Endothelial cell of umbilical vein (primary cell): ENCODE measurements around the gene DIP2C. TPM values are rescaled to one million over a fixed set of nuclear protein-coding genes. Genes with fewer than 3 reads are reported as not detected.

Source experiments
- BruUV-seq: library from RNA; stranded (reverse); fragments of 400-500 nt; replicated peaks from 2 replicates; lab custom pipeline; 2021; lab: Mats Ljungman, UMichigan
- CTCF ChIA-PET: fragments of 300-600, 350-600 bp; sonication (Branson Sonifier 250); formaldehyde crosslinking; loops from one replicate; lab custom pipeline; 2021; ENCODE audit warnings: antibody characterized with exemption, inconsistent platforms; lab: Charles Lee
- POLR2A ChIA-PET: fragments of 300-600, 350-600 bp; sonication (Branson Sonifier 250); formaldehyde crosslinking; loops from one replicate; lab custom pipeline; 2021; ENCODE audit warnings: antibody characterized with exemption, inconsistent platforms; lab: Charles Lee
- DNase-seq: peaks from one replicate; pipeline ENCODE4 v3.0.0-alpha.2; 2011; ENCODE audit warnings: low read depth, low spot score
- FAIRE-seq: peaks from 2 replicates; lab custom pipeline; 2011; peaks lifted over from hg19 to GRCh38; lab: Jason Lieb, UNC
- H2AFZ ChIP-seq: 2 replicates; pipeline ENCODE4 v1.6.0; 2012; ENCODE audit warnings: low read depth, low read length, control low read depth, inconsistent platforms
- H3K27ac ChIP-seq: 2 replicates; pipeline ENCODE4 v1.5.1; 2011; ENCODE audit warnings: low read depth, mild to moderate bottlenecking, control low read depth, low read length, moderate library complexity; ENCODE audit not compliant: insufficient read depth
- H3K27me3 ChIP-seq, 2 experiments: 2 replicates each; pipeline versions ENCODE4 v1.6.0 to v1.6.1; 2011; ENCODE audit warnings: low read length in 2 of 2, mixed read lengths in 1 of 2; ENCODE audit not compliant: control insufficient read depth in 2 of 2, insufficient read depth in 2 of 2
- H3K36me3 ChIP-seq, 2 experiments: 2 replicates in 1 of 2; 3 replicates in 1 of 2; pipeline ENCODE4 v1.5.1; 2011; ENCODE audit warnings: low read length in 2 of 2, mild to moderate bottlenecking in 1 of 2, moderate library complexity in 1 of 2; ENCODE audit not compliant: control insufficient read depth in 2 of 2, insufficient read depth in 2 of 2; ENCODE audit errors: extremely low read depth in 1 of 2
- H3K4me1 ChIP-seq: 3 replicates; pipeline ENCODE4 v1.5.1; 2011; ENCODE audit warnings: mild to moderate bottlenecking, low read length; ENCODE audit not compliant: control insufficient read depth, insufficient read depth; ENCODE audit errors: extremely low read depth
- H3K4me2 ChIP-seq: 2 replicates; pipeline ENCODE4 v1.6.1; 2011; ENCODE audit warnings: low read length, control low read depth, mixed read lengths; ENCODE audit not compliant: insufficient read depth
- H3K4me3 ChIP-seq, 3 experiments: fragments of 200-600 bp in 1 of 3; sonication (generic), shearing (Covaris generic) in 1 of 3; replicated peaks in 1 of 3; 2 replicates each; pipeline ENCODE4 v1.5.1; 2011 to 2016; ENCODE audit warnings: control low read depth in 3 of 3, low read length in 3 of 3, mild to moderate bottlenecking in 2 of 3, inconsistent platforms in 1 of 3, low read depth in 1 of 3, moderate library complexity in 1 of 3; ENCODE audit not compliant: insufficient read depth in 1 of 3
- H3K79me2 ChIP-seq: 2 replicates; pipeline ENCODE4 v1.6.0; 2012; ENCODE audit warnings: low read length, inconsistent platforms; ENCODE audit not compliant: control insufficient read depth, insufficient read depth
- H3K9ac ChIP-seq: replicated peaks from 2 replicates; pipeline ENCODE3; 2011; ENCODE audit warnings: low read length, control low read depth; ENCODE audit not compliant: insufficient read depth; ENCODE audit errors: extremely low read depth
- H3K9me1 ChIP-seq: replicated peaks from 3 replicates; pipeline ENCODE4 v1.6.0; 2011; ENCODE audit warnings: mild to moderate bottlenecking, low read length; ENCODE audit not compliant: control insufficient read depth, insufficient read depth; ENCODE audit errors: extremely low read depth
- H3K9me3 ChIP-seq: replicated peaks from 2 replicates; pipeline ENCODE4 v1.5.1; 2012; ENCODE audit warnings: low read length, inconsistent platforms; ENCODE audit not compliant: control insufficient read depth, insufficient read depth
- H4K20me1 ChIP-seq: replicated peaks from 2 replicates; pipeline ENCODE3; 2011; ENCODE audit warnings: mild to moderate bottlenecking, low read length; ENCODE audit not compliant: control insufficient read depth, insufficient read depth; ENCODE audit errors: extremely low read depth
- EZH2 ChIP-seq: IDR thresholded peaks from 2 replicates; pipeline ENCODE4 v1.6.1; 2012; ENCODE audit warnings: borderline replicate concordance, low read depth, mild to moderate bottlenecking, moderate library complexity, low read length, inconsistent platforms; ENCODE audit not compliant: severe bottlenecking
- FOS ChIP-seq: IDR thresholded peaks from 2 replicates; pipeline ENCODE4 v1.6.1; 2011; ENCODE audit warnings: mild to moderate bottlenecking, low read length, moderate library complexity, borderline replicate concordance; ENCODE audit not compliant: insufficient read depth
- GATA2 ChIP-seq: IDR thresholded peaks from 2 replicates; pipeline ENCODE4 v1.7.0; 2011; ENCODE audit warnings: low read depth, mild to moderate bottlenecking, moderate library complexity, mixed read lengths, low read length; ENCODE audit not compliant: insufficient read length, insufficient read depth
- JUN ChIP-seq: IDR thresholded peaks from 2 replicates; pipeline ENCODE4 v1.6.1; 2011; ENCODE audit warnings: borderline replicate concordance, low read depth; ENCODE audit not compliant: insufficient read length, insufficient read depth
- MYC ChIP-seq: IDR thresholded peaks from one replicate; pipeline ENCODE4 v1.6.1; 2011; ENCODE audit warnings: mild to moderate bottlenecking, low read depth, low read length
- POLR2A ChIP-seq: IDR thresholded peaks from 2 replicates; pipeline ENCODE4 v1.6.1; 2012; ENCODE audit warnings: low read depth, mild to moderate bottlenecking, control low read depth, low read length
- POLR2AphosphoS5 ChIP-seq: IDR thresholded peaks from 2 replicates; pipeline ENCODE4 v1.6.1; 2012; ENCODE audit warnings: low read depth, mild to moderate bottlenecking, control low read depth, low read length, moderate library complexity; ENCODE audit not compliant: insufficient read depth
- dilution Hi-C: fragments of 300-500 bp; cut with MboI; formaldehyde crosslinking; loops from one replicate; pipeline ENCODE4 v1.15.0; 2019; ENCODE audit warnings: low sequenced_read_pairs; ENCODE audit not compliant: extremely low pct_ligation_motif_present
- intact Hi-C: fragments of 100-400 bp; cut with micrococcal nuclease; formaldehyde crosslinking; loops from one replicate; pipeline ENCODE4 v1.10.0; 2022
- polyA plus RNA-seq, 4 experiments: library from polyadenylated mRNA; depleted of rRNA in 3 of 4; stranded (reverse) in 3 of 4; unstranded in 1 of 4; fragments of >200 nt; gene quantifications; 2 replicates each; pipeline versions ENCODE4 v1.2.1 to v1.2.3, GENCODE V29; 2011 to 2012; ENCODE audit warnings: missing spikeins in 1 of 4
- total RNA-seq: library from RNA; stranded (reverse); gene quantifications from 2 replicates; pipeline ENCODE4 v1.2.3, GENCODE V29; 2021
- TF ChIP-seq, protein P1 (sequence below), 2 donors: IDR thresholded peaks; 1 replicate in 1 of 2; 2 replicates in 1 of 2; pipeline ENCODE4 v1.5.1; 2011; ENCODE audit warnings: low read length in 2 of 2, mild to moderate bottlenecking in 2 of 2, moderate library complexity in 2 of 2, control low read depth in 1 of 2, inconsistent platforms in 1 of 2, low read depth in 1 of 2; ENCODE audit not compliant: insufficient read depth in 1 of 2; ENCODE audit errors: extremely low read depth in 1 of 2
- TF ChIP-seq, protein P2 (sequence below): IDR thresholded peaks from 2 replicates; pipeline ENCODE4 v1.6.1; 2011; ENCODE audit not compliant: insufficient read depth, insufficient read length

DIP2C gene
- total and polyA plus RNA-seq, 2 donors (not counting 3 experiments of a cell fraction or from before 2014, with no cell fraction given): 3.6 to 10.7 TPM

- H3K27ac ChIP-seq: no peak overlapping the region
- no peaks in the 10 kb centered on the region for H3K9me1 ChIP-seq
- DNase-seq (no peak), FAIRE-seq (no peak)
- no TSS peak for BruUV-seq
- no peak overlapping the region for H3K4me3 ChIP-seq
- no peaks in the 10 kb centered on the region for H3K27me3 ChIP-seq
- H4K20me1 ChIP-seq: no peaks in the 10 kb centered on the region
- H3K9ac ChIP-seq: no peak overlapping the region
- peaks cover 8% of the 10 kb centered on the region for H3K4me1 ChIP-seq
- CTCF ChIA-PET: interaction anchor here (1.0 kb wide), 1 partner anchor 31 kb away, joined by 3 read pairs; no protein-coding TSS in a partner anchor
- no peaks in the 10 kb centered on the region for H3K9me3 ChIP-seq
- H2AFZ ChIP-seq: no peak overlapping the region
- dilution Hi-C loops (no loop called here), intact Hi-C loops (no loop called here)
- no peaks in the 10 kb centered on the region for H3K36me3 ChIP-seq
- no peak for TF ChIP-seq GATA2
- TF ChIP-seq, protein P1, sequence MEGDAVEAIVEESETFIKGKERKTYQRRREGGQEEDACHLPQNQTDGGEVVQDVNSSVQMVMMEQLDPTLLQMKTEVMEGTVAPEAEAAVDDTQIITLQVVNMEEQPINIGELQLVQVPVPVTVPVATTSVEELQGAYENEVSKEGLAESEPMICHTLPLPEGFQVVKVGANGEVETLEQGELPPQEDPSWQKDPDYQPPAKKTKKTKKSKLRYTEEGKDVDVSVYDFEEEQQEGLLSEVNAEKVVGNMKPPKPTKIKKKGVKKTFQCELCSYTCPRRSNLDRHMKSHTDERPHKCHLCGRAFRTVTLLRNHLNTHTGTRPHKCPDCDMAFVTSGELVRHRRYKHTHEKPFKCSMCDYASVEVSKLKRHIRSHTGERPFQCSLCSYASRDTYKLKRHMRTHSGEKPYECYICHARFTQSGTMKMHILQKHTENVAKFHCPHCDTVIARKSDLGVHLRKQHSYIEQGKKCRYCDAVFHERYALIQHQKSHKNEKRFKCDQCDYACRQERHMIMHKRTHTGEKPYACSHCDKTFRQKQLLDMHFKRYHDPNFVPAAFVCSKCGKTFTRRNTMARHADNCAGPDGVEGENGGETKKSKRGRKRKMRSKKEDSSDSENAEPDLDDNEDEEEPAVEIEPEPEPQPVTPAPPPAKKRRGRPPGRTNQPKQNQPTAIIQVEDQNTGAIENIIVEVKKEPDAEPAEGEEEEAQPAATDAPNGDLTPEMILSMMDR (IDR thresholded peaks at IDR 0.05; ENCODE audit: extremely low read depth in 1 of 2, insufficient read depth in 1 of 2, low read depth in 1 of 2, low read length in 2 of 2): no peak
- TF ChIP-seq POLR2A: no peak
- no peak for TF ChIP-seq POLR2AphosphoS5
- TF ChIP-seq FOS: no peak
- TF ChIP-seq JUN: no peak
- no peak for TF ChIP-seq EZH2
- TF ChIP-seq, protein P2, sequence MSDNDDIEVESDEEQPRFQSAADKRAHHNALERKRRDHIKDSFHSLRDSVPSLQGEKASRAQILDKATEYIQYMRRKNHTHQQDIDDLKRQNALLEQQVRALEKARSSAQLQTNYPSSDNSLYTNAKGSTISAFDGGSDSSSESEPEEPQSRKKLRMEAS: no peak
- no peak for TF ChIP-seq MYC
- POLR2A ChIA-PET: no interaction called here
- H3K4me2 ChIP-seq: no peak overlapping the region
- H3K79me2 ChIP-seq: no peaks in the 10 kb centered on the region
Measured at GRCh38 chr10:485776-486175, 203.7 kb downstream of the DIP2C start.
